K562 (cell line): ENCODE data around the gene TMEM79. TPM values are rescaled to one million over a fixed set of nuclear protein-coding genes. Genes with fewer than 3 reads are reported as not detected.

Source experiments
- BCLAF1 ChIP-seq, 2 experiments: fragments of 450-650 bp in 1 of 2; IDR thresholded peaks; 2 replicates each; pipeline ENCODE4 v1.6.1; 2011 to 2017; ENCODE audit warnings: low read depth in 2 of 2, antibody characterized with exemption in 1 of 2, borderline replicate concordance in 1 of 2, low read length in 1 of 2, mild to moderate bottlenecking in 1 of 2, mixed read lengths in 1 of 2; ENCODE audit not compliant: control insufficient read depth in 1 of 2
- BHLHE40 ChIP-seq: IDR thresholded peaks from 2 replicates; pipeline ENCODE4 v1.6.1; 2011; ENCODE audit warnings: low read length, improper control_type of control experiment
- CC2D1A ChIP-seq: fragments of 450-650 bp; IDR thresholded peaks from 2 replicates; pipeline ENCODE4 v1.6.1; 2017; ENCODE audit warnings: mild to moderate bottlenecking
- FIP1L1 ChIP-seq: fragments of 200-400 bp; formaldehyde crosslinking; IDR thresholded peaks from 2 replicates; pipeline ENCODE4 v1.6.1; 2018; ENCODE audit warnings: mild to moderate bottlenecking, low read depth, low read length; ENCODE audit not compliant: poor library complexity, severe bottlenecking
- HINFP ChIP-seq: fragments of 450-650 bp; conservative IDR thresholded peaks from 2 replicates; pipeline ENCODE4 v1.6.1; 2016; ENCODE audit warnings: missing genetic modification characterization, low read depth, mild to moderate bottlenecking, control low read depth, missing compliant biosample characterization
- MAZ ChIP-seq, 2 experiments: fragments of 450-650 bp in 1 of 2; sonication (generic) in 1 of 2; formaldehyde crosslinking; IDR thresholded peaks in 1 of 2; conservative IDR thresholded peaks in 1 of 2; 2 replicates each; pipeline versions ENCODE4 v1.4.0 to v1.5.0; 2020; ENCODE audit warnings: mild to moderate bottlenecking in 1 of 2, missing genetic modification reagents in 1 of 2
- MXI1 ChIP-seq: IDR thresholded peaks from 2 replicates; pipeline ENCODE4 v1.6.1; 2011; ENCODE audit warnings: low read depth, mild to moderate bottlenecking, improper control_type of control experiment, low read length
- PTTG1 ChIP-seq: fragments of 450-650 bp; IDR thresholded peaks from 2 replicates; pipeline ENCODE4 v1.6.1; 2016; ENCODE audit warnings: low read depth, mild to moderate bottlenecking, missing genetic modification characterization, missing compliant biosample characterization
- THAP12 ChIP-seq: fragments of 250-450 bp; sonication (Bioruptor Pico); IDR thresholded peaks from 2 replicates; pipeline ENCODE4 v1.9.0; 2021; ENCODE audit warnings: mild to moderate bottlenecking, inconsistent platforms
- ZNF586 ChIP-seq: fragments of 450-650 bp; formaldehyde crosslinking; conservative IDR thresholded peaks from 2 replicates; pipeline ENCODE4 v1.4.0; 2020; ENCODE audit warnings: mild to moderate bottlenecking, moderate library complexity
- polyA plus RNA-seq, 8 experiments: library from polyadenylated mRNA; depleted of rRNA in 4 of 8; stranded (reverse) in 5 of 8; unstranded in 3 of 8; fragments of >200 nt; fragmentation: Nextera tagmentation in 2 of 8; fragmentation: Illumina TruSeq in 1 of 8; extraction: Ambion mirVana in 2 of 8; extraction: Trizol in 1 of 8; gene quantifications; 2 replicates each; pipeline versions ENCODE4 v1.2.1 to v1.2.3, GENCODE V29; 2011 to 2014; ENCODE audit warnings: inconsistent platforms in 1 of 8, missing spikeins in 1 of 8
- total RNA-seq, 7 experiments: library from RNA; depleted of rRNA in 6 of 7; stranded (reverse); fragments of >200 nt in 6 of 7; fragmentation: Illumina TruSeq in 2 of 7; extraction: Trizol in 2 of 7; gene quantifications; 2 replicates each; pipeline versions ENCODE4 v1.2.1 to v1.2.3, GENCODE V29; 2011 to 2021; ENCODE audit warnings: low replicate concordance in 1 of 7

TMEM79 gene
- total and polyA plus RNA-seq, 9 of the 15 experiments (the other 6 are each of a cell fraction or from before 2014, with no cell fraction given) = 0.69 to 6.8 (median 4.0) TPM

GRCh38 chr1:156258859-156259258 lies 25.3 kb upstream of the TMEM79 start (continued):
- TF ChIP-seq BCLAF1 (IDR thresholded peaks at IDR 0.05; ENCODE audit: borderline replicate concordance in 1 of 2, control insufficient read depth in 1 of 2, low read depth in 2 of 2, low read length in 1 of 2) = no peak
- TF ChIP-seq MAZ (CRISPR knock-in tag; conservative IDR thresholded peaks at IDR 0.05 in 1 of 2, IDR thresholded peaks at IDR 0.05 in 1 of 2) = no peak
- TF ChIP-seq BHLHE40 = no peak
- no peak for TF ChIP-seq HINFP
- TF ChIP-seq ZNF586 (CRISPR knock-in tag) = no peak
- TF ChIP-seq THAP12 (CRISPR knock-in tag) = no peak
- no peak for TF ChIP-seq MXI1
- no peak for TF ChIP-seq PTTG1
- no peak for TF ChIP-seq FIP1L1
- TF ChIP-seq CC2D1A = no peak
